Retinal pigment epithelial cell (primary cell): Measurements from ENCODE around the gene MBD3L3.
"Not testable (repeated sequence)": the region's sequence is repeated elsewhere in the genome, so short reads cannot be mapped to it uniquely, and the experiment has no call there.

ENCODE experiments used
- DNase-seq: peaks from one replicate; pipeline ENCODE4 v3.0.0-alpha.2; 2010; ENCODE audit warnings: low read depth
- H3K4me3 ChIP-seq: 2 replicates; pipeline ENCODE4 v1.5.1; 2011; ENCODE audit warnings: mild to moderate bottlenecking, low read length, control low read depth, moderate library complexity
- TF ChIP-seq, protein P1 (sequence below): conservative IDR thresholded peaks from 2 replicates; pipeline ENCODE4 v1.5.1; 2011; ENCODE audit warnings: low read depth, low read length, control low read depth, inconsistent platforms

MBD3L3 gene

DNA sequence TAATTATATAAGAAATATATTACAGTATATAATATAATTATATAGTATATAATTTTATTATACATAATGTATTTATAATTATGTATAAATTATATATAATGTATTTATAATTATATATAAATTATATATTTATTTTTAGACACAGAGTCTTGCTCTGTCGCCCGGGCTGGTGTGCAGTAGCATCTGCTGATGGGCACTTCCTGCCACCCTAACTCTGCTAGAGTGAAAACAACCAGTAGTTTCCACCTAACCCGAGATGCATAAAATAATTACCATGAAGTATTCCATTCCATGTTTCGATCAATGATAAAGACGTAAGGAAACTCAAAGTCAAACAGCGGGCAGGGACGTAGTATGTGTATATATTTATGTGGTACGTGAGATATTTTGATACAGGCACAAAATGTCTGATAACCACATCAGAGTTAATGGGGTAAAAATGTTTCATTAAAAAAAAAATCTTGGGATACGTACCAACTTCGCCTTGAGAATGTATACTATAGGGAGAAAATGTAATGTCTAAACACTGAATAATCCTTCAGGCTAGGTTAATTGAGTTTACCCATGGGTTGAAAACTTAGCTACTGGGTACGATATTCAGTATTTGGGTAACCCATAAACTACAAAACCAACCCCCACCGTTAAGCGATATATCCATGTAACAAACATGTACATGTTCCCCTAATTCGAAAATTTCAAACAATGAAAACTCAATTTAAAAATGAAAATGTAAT lies 3.7 kb downstream of the MBD3L3 start:
- not testable (repeated sequence) for DNase-seq

DNA sequence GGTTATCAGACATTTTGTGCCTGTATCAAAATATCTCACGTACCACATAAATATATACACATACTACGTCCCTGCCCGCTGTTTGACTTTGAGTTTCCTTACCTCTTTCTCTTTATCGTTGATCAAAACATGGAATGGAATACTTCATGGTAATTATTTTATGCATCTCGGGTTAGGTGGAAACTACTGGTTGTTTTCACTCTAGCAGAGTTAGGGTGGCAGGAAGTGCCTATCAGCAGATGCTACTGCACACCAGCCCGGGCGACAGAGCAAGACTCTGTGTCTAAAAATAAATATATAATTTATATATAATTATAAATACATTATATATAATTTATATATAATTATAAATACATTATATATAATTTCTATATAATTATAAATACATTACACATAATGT lies 5.6 kb downstream of the MBD3L3 start:
- not testable (repeated sequence) for H3K4me3 ChIP-seq, DNase-seq

More for the DNA sequence above, 3.7 kb downstream of the MBD3L3 start:
- not testable (repeated sequence) for H3K4me3 ChIP-seq

DNA sequence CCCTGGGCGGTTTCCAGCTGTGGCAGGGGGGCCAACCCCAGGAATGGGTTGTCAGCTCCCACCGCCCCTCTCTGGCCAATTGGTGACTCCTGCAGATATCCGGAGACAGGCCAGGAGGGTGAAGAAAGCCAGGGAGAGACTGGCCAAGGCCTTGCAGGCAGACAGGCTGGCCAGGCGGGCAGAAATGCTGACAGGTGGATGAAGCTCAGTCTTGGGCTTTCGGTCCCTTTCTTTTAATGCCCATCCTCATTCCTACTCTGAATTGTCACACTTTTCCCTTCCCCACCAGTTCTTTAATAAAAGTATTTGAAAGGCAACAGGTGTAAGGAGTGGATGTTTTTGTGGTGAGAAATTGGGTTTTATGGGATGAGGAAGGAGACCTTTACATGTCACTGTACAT lies 7.1 kb downstream of the MBD3L3 start:
- H3K4me3 ChIP-seq, DNase-seq: not testable (repeated sequence)

DNA sequence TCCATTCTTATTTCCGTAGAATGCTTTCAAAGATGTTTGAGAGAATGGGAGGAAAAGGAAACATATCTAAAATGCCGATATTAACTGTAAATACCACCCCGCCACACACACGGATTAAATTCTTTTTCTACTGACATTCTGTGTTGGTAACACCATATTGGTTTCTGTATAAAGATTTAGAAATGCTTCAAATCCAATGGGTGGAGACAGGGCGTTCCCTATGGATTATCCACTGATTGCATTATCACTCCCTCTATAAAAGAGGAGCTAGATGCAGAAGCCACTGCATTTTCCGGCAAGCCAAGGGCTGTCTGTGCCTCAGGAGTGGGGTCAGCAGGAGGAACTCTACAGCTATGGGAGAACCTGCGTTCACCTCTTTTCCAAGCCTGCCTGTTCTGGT lies 9.5 kb downstream of the MBD3L3 start, which contains the start of gene MBD3L2:
MBD3L2 (plus strand) TSS at position 301 of the 400 bp plus-strand sequence; CDS start at position 354, 53 bp downstream.
- H3K4me3 ChIP-seq, DNase-seq: not testable (repeated sequence)

DNA sequence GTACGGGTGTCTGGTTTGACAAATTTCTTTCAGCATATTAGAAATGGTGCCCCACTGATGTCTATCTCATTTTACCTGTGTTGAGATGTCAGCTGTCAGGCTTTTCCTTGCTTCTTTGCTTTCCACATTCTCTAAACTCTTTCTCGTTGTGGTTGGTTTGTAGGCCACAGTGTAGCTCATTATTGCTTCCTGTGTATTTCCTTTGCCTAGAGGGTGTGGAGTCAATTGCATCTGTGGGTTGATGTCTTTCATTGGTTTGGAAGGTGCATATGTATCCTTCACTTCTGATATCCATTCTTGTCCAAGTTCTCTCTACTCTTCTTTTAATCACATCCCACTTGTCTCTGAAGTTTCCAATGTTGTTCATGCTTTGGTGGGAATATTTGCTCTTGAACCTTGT lies 16.9 kb downstream of the MBD3L3 start:
- not testable (repeated sequence) for H3K4me3 ChIP-seq, DNase-seq

DNA sequence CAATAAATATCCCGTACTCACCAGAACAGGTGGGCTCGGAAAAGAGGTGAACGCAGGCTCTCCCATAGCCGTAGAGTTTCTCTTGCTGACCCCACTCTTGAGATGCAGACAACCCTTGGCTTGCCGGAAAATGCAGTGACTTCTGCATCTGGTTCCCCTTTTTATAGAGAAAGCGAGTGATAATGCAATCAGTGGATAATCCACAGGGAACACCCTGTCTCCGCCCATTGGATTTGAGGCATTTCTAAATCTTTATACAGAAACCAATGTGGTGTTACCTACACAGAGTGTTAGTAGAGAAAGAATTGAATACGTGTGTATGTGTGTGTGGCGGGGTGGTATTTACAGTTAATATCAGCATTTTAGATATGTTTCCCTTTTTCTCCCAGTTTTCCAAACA lies 18.4 kb downstream of the MBD3L3 start, which contains the start of gene MBD3L4:
MBD3L4 (minus strand) TSS at position 101 of the 400 bp plus-strand sequence; CDS start at position 66, 35 bp downstream.
- H3K4me3 ChIP-seq, DNase-seq: not testable (repeated sequence)

DNA sequence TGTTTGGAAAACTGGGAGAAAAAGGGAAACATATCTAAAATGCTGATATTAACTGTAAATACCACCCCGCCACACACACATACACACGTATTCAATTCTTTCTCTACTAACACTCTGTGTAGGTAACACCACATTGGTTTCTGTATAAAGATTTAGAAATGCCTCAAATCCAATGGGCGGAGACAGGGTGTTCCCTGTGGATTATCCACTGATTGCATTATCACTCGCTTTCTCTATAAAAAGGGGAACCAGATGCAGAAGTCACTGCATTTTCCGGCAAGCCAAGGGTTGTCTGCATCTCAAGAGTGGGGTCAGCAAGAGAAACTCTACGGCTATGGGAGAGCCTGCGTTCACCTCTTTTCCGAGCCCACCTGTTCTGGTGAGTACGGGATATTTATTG lies 28.2 kb downstream of the MBD3L3 start, which contains the start of gene MBD3L5:
MBD3L5 (plus strand) TSS at position 301 of the 400 bp plus-strand sequence; CDS start at position 335, 34 bp downstream.
- H3K4me3 ChIP-seq, DNase-seq: not testable (repeated sequence)

DNA sequence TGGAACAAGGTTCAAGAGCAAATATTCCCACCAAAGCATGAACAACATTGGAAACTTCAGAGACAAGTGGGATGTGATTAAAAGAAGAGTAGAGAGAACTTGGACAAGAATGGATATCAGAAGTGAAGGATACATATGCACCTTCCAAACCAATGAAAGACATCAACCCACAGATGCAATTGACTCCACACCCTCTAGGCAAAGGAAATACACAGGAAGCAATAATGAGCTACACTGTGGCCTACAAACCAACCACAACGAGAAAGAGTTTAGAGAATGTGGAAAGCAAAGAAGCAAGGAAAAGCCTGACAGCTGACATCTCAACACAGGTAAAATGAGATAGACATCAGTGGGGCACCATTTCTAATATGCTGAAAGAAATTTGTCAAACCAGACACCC lies 29.7 kb downstream of the MBD3L3 start:
- not testable (repeated sequence) for DNase-seq, H3K4me3 ChIP-seq

DNA sequence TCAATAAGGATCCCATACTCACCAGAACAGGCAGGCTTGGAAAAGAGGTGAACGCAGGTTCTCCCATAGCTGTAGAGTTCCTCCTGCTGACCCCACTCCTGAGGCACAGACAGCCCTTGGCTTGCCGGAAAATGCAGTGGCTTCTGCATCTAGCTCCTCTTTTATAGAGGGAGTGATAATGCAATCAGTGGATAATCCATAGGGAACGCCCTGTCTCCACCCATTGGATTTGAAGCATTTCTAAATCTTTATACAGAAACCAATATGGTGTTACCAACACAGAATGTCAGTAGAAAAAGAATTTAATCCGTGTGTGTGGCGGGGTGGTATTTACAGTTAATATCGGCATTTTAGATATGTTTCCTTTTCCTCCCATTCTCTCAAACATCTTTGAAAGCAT lies 37.1 kb downstream of the MBD3L3 start, which contains the start of gene MBD3L2B:
MBD3L2B (minus strand) TSS at position 101 of the 400 bp plus-strand sequence; CDS start at position 67, 34 bp downstream.
- not testable (repeated sequence) for DNase-seq, H3K4me3 ChIP-seq

DNA sequence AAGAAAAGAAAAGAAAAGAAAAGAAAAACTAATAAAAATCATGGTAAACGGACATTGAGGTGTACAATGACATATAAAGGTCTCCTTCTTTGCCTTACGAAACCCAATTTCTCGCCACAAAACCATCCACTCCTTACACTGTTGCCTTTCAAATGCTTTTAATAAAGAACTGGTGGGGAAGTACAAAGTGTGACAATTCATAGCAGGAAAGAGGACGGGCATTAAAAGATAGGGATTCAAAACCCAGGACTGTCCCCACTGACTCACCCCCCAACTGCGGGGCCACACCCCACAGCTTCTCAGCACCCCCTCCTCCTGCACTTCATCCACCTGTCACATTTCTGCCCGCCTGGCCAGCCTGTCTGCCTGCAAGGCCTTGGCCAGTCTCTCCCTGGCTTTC lies 39.6 kb downstream of the MBD3L3 start:
- H3K4me3 ChIP-seq: no peak overlapping the region
- no peak for DNase-seq
- TF ChIP-seq, protein P1, sequence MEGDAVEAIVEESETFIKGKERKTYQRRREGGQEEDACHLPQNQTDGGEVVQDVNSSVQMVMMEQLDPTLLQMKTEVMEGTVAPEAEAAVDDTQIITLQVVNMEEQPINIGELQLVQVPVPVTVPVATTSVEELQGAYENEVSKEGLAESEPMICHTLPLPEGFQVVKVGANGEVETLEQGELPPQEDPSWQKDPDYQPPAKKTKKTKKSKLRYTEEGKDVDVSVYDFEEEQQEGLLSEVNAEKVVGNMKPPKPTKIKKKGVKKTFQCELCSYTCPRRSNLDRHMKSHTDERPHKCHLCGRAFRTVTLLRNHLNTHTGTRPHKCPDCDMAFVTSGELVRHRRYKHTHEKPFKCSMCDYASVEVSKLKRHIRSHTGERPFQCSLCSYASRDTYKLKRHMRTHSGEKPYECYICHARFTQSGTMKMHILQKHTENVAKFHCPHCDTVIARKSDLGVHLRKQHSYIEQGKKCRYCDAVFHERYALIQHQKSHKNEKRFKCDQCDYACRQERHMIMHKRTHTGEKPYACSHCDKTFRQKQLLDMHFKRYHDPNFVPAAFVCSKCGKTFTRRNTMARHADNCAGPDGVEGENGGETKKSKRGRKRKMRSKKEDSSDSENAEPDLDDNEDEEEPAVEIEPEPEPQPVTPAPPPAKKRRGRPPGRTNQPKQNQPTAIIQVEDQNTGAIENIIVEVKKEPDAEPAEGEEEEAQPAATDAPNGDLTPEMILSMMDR: no peak

DNA sequence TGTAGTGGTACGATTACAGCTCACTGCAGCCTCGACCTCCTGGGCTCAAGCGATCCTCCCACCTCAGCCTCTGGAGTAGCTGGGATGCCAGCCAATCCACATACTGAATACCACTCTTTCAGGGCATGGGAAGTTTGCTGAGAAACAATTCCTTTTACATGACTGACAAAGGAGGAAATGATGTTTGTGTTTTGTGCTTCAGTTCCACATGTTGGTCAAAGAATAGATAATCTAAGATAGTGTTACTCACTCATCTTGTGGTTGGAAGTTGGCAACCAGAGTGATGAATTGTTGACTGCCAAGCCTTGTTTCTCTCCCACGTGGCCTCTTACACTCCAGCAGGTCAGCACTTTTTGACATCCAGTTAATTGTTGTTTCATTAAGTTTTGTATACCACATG lies 44.8 kb downstream of the MBD3L3 start:
- DNase-seq: no peak
- TF ChIP-seq, protein P1: no peak
- H3K4me3 ChIP-seq: no peak overlapping the region

DNA sequence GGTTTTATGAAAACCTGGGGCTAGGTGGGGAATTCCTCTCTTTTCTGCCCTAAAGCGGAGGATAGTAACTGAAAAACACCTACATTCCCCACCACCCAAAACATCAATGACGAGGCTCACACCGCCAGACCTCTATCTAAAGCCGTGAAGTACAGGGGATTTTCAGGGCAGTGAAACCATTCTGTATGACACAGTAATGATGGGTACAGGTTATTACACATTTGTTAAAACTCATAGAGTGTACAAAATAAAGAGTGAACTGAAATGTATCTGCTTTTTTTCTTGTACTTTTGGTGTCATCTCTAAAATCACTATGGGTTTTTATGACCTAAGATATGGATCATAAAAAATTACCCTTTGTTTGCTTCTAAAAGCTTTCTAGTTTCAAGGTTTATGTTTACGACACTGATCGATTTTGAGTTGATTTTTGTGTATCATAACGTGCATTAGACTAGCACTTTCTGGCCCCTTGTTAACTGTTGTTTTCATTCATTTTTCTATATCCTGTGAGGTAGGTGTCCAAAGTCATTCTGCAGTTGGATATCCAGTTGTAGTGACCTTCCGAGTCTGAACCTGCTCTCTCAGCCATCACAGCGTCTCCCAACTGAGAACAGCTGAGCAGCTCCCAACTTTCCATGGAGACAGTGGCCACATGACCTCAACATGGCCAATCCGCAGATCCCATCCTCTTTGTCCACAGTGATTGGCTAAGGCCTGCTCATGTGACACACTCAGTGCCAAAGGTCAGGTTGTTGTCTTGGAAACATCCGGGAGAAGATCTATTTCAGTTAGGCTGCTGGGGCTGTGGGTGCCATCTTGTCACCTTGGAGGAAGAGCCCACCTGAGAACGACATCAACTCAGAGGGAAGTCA lies 47.5 kb downstream of the MBD3L3 start:
- TF ChIP-seq, protein P1: no peak
- no peak for DNase-seq
- no peak overlapping the region for H3K4me3 ChIP-seq
